ENCODE data around the gene UGT2A2.

DNA sequence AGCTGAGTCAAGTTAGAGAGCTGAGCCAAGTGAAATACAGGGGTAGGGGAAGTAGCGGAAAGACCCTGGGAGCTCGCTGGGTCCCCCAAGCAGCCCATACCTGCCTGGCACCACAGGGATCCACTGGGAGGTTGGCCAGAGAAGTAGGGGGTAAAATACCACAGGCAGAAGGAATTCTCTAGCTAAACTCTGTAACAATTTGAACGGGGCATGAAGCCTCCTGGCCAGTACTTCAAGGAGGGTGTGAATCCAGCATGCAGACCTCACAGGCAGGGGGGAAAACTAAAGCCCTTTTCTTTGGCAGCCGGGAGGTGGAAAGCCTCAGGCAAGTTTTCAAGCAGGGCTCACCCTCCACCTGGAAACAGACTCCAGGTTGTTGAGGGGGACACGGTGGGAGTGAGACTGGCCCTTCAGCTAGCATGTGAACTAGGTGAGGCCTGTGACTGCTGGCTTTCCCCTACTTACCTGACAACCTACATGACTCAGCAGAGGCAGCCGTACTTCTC is 17.3 kb upstream of the UGT2A2 start:
- TF ChIP-seq GATA3 (IDR thresholded peaks at IDR 0.05; ENCODE audit: low read depth, low read length) (no peak), GATA2 (IDR thresholded peaks at IDR 0.05; ENCODE audit: low read depth, low read length) (no peak)

Measured in SH-SY5Y (cell line).